Heart left ventricle (tissue), 16 donors: ENCODE measurements around the gene KLF12. TPM values are rescaled to one million over a fixed set of nuclear protein-coding genes. Genes with fewer than 3 reads are reported as not detected.

Source experiments
- ATAC-seq, 4 donors: fragments of 200-7000 bp; cut with Tn5 transposase; one replicate each; pipeline ENCODE4 v1.9.1; 2020 to 2022; ENCODE audit warnings: moderate library complexity in 4 of 4, mild to moderate bottlenecking in 3 of 4, moderate number of reproducible peaks in 1 of 4
- DNase-seq, 5 donors: peaks; one replicate each; pipeline ENCODE4 v3.0.0-alpha.2; 2020
- H3K27ac ChIP-seq, 12 donors: fragments of 200-600 bp; sonication (generic) in 4 of 12; one replicate each; pipeline versions ENCODE4 v1.5.0 to v1.8.0; 2016 to 2022; ENCODE audit warnings: mild to moderate bottlenecking in 2 of 12
- H3K27me3 ChIP-seq, 9 donors: fragments of 200-600 bp; sonication (generic) in 2 of 9; one replicate each; pipeline versions ENCODE4 v1.5.1 to v1.8.0; 2016 to 2022; ENCODE audit warnings: mild to moderate bottlenecking in 3 of 9
- H3K36me3 ChIP-seq, 9 donors: fragments of 200-600 bp; sonication (generic) in 2 of 9; one replicate each; pipeline versions ENCODE4 v1.5.0 to v1.8.0; 2018 to 2022; ENCODE audit warnings: mild to moderate bottlenecking in 2 of 9
- H3K4me1 ChIP-seq, 12 donors: fragments of 200-600 bp; sonication (generic) in 4 of 12; one replicate each; pipeline versions ENCODE4 v1.5.0 to v1.8.0; 2016 to 2022; ENCODE audit warnings: mild to moderate bottlenecking in 3 of 12
- H3K4me3 ChIP-seq, 12 donors: fragments of 200-600 bp; sonication (generic) in 4 of 12; one replicate each; pipeline versions ENCODE4 v1.5.0 to v1.8.0; 2017 to 2022; ENCODE audit warnings: mild to moderate bottlenecking in 9 of 12, moderate library complexity in 4 of 12
- H3K9me3 ChIP-seq, 12 donors: fragments of 200-600 bp; sonication (generic) in 4 of 12; one replicate each; pipeline versions ENCODE4 v1.5.0 to v1.8.0; 2016 to 2022; ENCODE audit warnings: mild to moderate bottlenecking in 1 of 12
- POLR2A ChIP-seq, 2 donors: fragments of 450-650 bp; IDR thresholded peaks; one replicate each; pipeline ENCODE4 v1.6.1; 2017; ENCODE audit warnings: antibody characterized with exemption in 2 of 2, mild to moderate bottlenecking in 2 of 2, moderate library complexity in 2 of 2
- WGBS, 4 donors: extraction: QIAGEN DNeasy Blood & Tissue Kit in 2 of 4; methylation state at CpG; one replicate each; pipeline versions ENCODE4 v1.1.5 to v1.1.7; 2013 to 2018; 5-methylcytosine and 5-hydroxymethylcytosine counted together
- intact Hi-C, 10 donors: fragments of 100-400 bp; cut with DNase I; formaldehyde crosslinking; loops; one replicate each; pipeline versions ENCODE4 v1.11.1 to v1.14.2; 2022
- polyA plus RNA-seq, 2 donors: library from polyadenylated mRNA; stranded (reverse); fragments of 200-250 nt; gene quantifications; one replicate each; pipeline ENCODE4 v1.2.3, GENCODE V29; 2013
- total RNA-seq, 9 donors: library from RNA; depleted of rRNA in 2 of 9; stranded (reverse); fragments of >200 nt in 2 of 9; fragmentation: NEBNext Ultra II Directional in 3 of 9; extraction: Animal tissue kit (Norgen Biotek cat#: 25700) in 3 of 9; gene quantifications; one replicate each; pipeline versions ENCODE4 v1.1.0 to v1.2.4, GENCODE V29; 2016 to 2023
- TF ChIP-seq, protein P1 (sequence below), 12 donors: fragments of 200-600 bp; sonication (generic) in 4 of 12; IDR thresholded peaks; one replicate each; pipeline versions ENCODE4 v1.5.0 to v1.8.0; 2018 to 2022; ENCODE audit warnings: antibody characterized with exemption in 12 of 12, mild to moderate bottlenecking in 5 of 12
- donor health status: ischemic (EF 13 %, LVEDD 7.1; RV severe dilation, severe dysfunction).
- donor health status: healthy with polysubstance abuse.
- donor health status: DM: no; HTN: yes; CAD: no.
- donor health status: DM: no; HTN: no; CAD: no.
- donor health status: ischemic (EF 25% LVEDD 6.9; RV normal size, moderate dysfunction).
- donor health status: ischemic (EF 25% LVEDD 5.7; RV mildly dilated, moderate dysfunction).
- donor health status: healthy.
- donor health status: DM: yes; HTN: yes; CAD: no.
- donor health status: ischemic (EF 35%, LVEDD 5.7; RV mildly dilated, moderate dysfunction).
- donor health status: nonischemic (EF 11% LVEDD 7.7; RV severe dilation, severe dysfunction).
- donor health status: DM: yes; HTN: yes; CAD: no.
- donor health status: PGD.
- donor health status: ischemic (EF 29% LVEDD 5.4; RV normal size, mild dysfunction).
- donor health status: nonischemic (EF 23%, LVEDD 6.1; RV moderate dilation, normal function).

KLF12 gene
- total and polyA plus RNA-seq, 11 donors, result 2.3 to 23.7 (median 16.5) TPM

DNA sequence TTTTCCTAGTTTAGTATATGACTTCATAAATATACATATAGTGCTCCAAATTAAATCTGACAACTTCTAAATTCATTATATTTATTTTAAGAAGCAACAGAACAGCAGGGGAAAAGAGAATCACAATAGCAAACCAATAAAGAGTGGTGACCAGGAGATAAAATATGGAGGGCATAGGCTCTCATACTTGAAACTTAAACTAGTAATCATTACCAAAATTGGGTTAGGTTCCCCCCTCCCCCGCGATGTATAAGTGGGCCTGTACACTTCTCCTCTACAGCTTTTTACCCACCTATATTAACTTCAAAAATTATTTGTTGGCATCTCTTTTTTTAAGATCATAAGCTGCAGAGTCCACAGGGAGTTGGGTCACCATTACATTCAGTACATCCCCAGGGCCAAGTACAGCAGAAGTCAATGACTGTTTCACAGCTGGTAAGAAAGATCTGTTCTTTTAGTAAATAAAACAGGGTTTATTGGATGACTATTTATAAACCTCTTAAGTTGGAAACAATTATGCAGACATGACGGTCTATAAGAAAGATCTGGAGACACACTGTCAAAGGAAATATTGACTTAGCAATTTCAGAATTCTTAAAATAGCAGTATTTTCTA is 29.4 kb downstream of the KLF12 start:
- WGBS, 4 donors, result 75 to 82% (median 77%) methylated on average over 3 of the region's 3 CpGs
- H3K4me3 ChIP-seq, result no peak overlapping the region
- DNase-seq (no peak), ATAC-seq (peak in 2 of 4 donors; percentile 41 to 61)
- intact Hi-C loops, result no loop called here
- no peak overlapping the region for H3K27ac ChIP-seq
- H3K27me3 ChIP-seq, result no peaks in the 10 kb centered on the region
- H3K9me3 ChIP-seq, result peaks cover 0 to 15% (median 0%) of the 10 kb centered on the region in 12 donors
- peaks cover 0 to 35% (median 16%) of the 10 kb centered on the region in 12 donors for H3K4me1 ChIP-seq
- TF ChIP-seq POLR2A (IDR thresholded peaks at IDR 0.05), result no peak
- TF ChIP-seq, protein P1, sequence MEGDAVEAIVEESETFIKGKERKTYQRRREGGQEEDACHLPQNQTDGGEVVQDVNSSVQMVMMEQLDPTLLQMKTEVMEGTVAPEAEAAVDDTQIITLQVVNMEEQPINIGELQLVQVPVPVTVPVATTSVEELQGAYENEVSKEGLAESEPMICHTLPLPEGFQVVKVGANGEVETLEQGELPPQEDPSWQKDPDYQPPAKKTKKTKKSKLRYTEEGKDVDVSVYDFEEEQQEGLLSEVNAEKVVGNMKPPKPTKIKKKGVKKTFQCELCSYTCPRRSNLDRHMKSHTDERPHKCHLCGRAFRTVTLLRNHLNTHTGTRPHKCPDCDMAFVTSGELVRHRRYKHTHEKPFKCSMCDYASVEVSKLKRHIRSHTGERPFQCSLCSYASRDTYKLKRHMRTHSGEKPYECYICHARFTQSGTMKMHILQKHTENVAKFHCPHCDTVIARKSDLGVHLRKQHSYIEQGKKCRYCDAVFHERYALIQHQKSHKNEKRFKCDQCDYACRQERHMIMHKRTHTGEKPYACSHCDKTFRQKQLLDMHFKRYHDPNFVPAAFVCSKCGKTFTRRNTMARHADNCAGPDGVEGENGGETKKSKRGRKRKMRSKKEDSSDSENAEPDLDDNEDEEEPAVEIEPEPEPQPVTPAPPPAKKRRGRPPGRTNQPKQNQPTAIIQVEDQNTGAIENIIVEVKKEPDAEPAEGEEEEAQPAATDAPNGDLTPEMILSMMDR (IDR thresholded peaks at IDR 0.05), result no peak
- H3K36me3 ChIP-seq, result no peaks in the 10 kb centered on the region

DNA sequence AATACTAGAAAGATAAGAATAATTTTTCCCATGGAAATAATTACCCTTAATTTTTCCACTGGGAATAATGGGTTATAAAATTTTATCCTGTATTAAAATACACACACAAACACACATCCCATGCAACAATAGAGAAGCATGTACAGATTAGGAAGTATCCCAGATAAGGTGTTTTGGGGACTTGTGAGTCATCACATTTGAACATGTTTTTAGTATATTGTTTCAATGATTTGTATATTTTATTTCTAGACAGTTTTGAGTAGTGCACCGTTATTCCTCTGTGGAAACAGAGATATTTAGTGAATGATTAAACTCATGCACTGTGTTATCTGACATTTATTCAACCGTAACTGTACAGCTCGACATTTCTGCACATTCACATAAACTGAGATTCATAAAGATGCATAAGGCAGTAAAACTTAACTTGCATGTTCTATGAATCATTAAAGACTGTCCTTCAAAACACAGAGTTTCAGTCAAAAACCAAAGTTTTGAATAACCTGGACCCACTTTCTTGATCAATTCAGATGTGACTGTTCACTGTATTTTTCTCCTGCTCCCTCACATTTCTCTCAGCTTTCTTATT is 30.1 kb downstream of the KLF12 start:
- Histone ChIP-seq H3K27ac (no peak overlapping the region), H3K4me3 (no peak overlapping the region)

DNA sequence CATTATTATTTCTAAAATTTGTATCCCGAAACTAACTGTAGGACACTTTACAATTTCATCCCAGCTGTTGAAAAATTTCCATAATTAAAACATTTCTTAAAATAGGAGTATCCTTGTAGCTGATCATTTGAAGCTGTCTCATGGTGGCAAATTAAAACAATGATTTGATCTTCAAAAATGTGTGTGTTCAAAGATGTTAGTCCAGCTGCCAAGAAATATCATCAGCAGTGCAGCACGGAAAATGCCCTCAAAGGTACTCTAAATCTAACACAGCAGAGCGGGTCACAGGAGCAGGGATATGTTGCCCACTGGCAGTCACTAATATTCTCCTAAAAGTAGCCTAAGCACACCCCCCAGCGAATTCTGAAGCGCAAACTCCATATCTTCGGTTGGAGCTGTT is 31.0 kb downstream of the KLF12 start:
- H3K9me3 ChIP-seq, result peaks cover 0 to 15% (median 0%) of the 10 kb centered on the region in 12 donors
- no peaks in the 10 kb centered on the region for H3K27me3 ChIP-seq
- no peak for DNase-seq
- no peaks in the 10 kb centered on the region for H3K36me3 ChIP-seq
- no peak for ATAC-seq
- no peak overlapping the region for H3K27ac ChIP-seq
- intact Hi-C loops, result no loop called here
- no peak for TF ChIP-seq POLR2A (IDR thresholded peaks at IDR 0.05)
- TF ChIP-seq, protein P1 (IDR thresholded peaks at IDR 0.05), result no peak
- H3K4me3 ChIP-seq, result no peak overlapping the region
- H3K4me1 ChIP-seq, result peaks cover 0 to 29% (median 9%) of the 10 kb centered on the region in 12 donors
- WGBS, 4 donors, result 78 to 88% (median 82%) methylated on average over 6 of the region's 6 CpGs

More for the DNA sequence above, 30.1 kb downstream of the KLF12 start:
- intact Hi-C loops, result no loop called here
- H3K36me3 ChIP-seq, result no peaks in the 10 kb centered on the region
- peaks cover 0 to 15% (median 0%) of the 10 kb centered on the region in 12 donors for H3K9me3 ChIP-seq
- TF ChIP-seq, protein P1 (IDR thresholded peaks at IDR 0.05), result no peak
- TF ChIP-seq POLR2A (IDR thresholded peaks at IDR 0.05), result no peak
- DNase-seq, result no peak
- H3K27me3 ChIP-seq, result no peaks in the 10 kb centered on the region
- H3K4me1 ChIP-seq, result peaks cover 0 to 29% (median 10%) of the 10 kb centered on the region in 12 donors
- ATAC-seq, result no peak
- 61 to 74% (median 69%) methylated on average over 3 of the region's 3 CpGs for WGBS, 4 donors

DNA sequence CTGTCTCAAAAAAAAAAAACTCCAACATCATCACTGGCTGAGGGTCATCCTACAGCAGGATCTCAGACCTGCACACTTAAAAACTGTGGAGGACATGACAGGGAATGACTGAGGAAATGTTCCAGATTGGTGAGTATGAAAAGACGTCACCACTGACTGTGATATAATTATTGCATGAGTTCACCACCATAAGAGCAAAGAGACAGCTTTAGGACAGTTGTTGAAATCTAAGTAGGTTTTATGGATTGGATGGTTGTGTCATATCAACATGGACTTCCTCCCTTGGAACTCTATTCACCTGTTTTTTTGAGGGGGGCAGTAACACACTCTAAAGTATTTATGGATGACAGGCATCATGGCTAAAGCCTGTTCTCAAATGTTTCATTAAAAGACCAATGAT is 31.5 kb downstream of the KLF12 start:
- H3K27ac ChIP-seq, result no peak overlapping the region
- ATAC-seq, result peak in 1 of 4 donors; percentile 36
- H3K4me1 ChIP-seq, result peaks cover 0 to 29% (median 9%) of the 10 kb centered on the region in 12 donors
- no peaks in the 10 kb centered on the region for H3K36me3 ChIP-seq
- H3K9me3 ChIP-seq, result peaks cover 0 to 15% (median 0%) of the 10 kb centered on the region in 12 donors
- intact Hi-C loops, result no loop called here
- no peak overlapping the region for H3K4me3 ChIP-seq
- WGBS, 4 donors, result 62 to 75% (median 69%) methylated on average over 1 of the region's 1 CpG
- TF ChIP-seq POLR2A (IDR thresholded peaks at IDR 0.05), result no peak
- TF ChIP-seq, protein P1 (IDR thresholded peaks at IDR 0.05), result no peak
- no peak for DNase-seq
- H3K27me3 ChIP-seq, result no peaks in the 10 kb centered on the region
